ENCODE measurements around the gene ACTBL2.

DNA sequence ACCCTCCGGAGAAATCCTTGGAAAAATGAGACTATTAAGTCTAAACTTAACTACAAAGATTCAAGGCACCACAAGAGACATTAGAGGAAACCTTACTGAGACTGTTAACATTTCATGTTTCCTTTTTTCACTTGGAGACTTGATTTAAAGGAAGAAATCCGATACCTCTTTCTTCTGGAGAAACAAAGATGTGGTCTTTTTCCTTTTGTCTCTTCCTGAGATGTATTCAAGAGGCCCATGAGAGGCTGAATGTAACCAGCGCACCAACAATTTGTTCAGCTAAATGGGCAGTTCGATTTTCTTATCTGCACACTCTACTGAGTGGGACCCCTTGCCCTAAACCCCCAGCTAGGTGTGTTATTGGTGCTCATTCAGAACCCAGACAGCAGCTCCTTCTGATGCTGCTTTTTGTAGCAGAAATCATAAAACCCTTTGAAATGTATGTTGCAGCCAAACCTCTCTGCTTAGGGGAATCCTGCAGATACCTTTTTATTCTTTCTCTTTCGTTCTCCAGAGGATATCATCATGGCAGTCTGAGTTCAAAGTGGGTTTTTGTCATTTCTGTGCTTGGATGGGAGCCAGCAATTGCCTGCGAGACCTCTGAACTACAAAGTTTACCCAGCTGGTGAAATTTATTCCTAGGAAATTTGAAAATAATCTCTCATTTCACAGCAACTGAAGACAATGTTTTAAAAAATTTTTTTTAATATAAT, 41.9 kb upstream of the ACTBL2 start:
- TF ChIP-seq MXI1 (IDR thresholded peaks at IDR 0.05; ENCODE audit: low read depth, low read length) (no peak), TCF12 (IDR thresholded peaks at IDR 0.05) (no peak), POLR2AphosphoS5 (IDR thresholded peaks at IDR 0.05; ENCODE audit: low read depth, low read length) (no peak), ELF1 (IDR thresholded peaks at IDR 0.05) (no peak), YY1 (IDR thresholded peaks at IDR 0.05; ENCODE audit: low read depth) (no peak), CHD2 (IDR thresholded peaks at IDR 0.05; ENCODE audit: low read length, partially characterized antibody) (no peak), NRF1 (IDR thresholded peaks at IDR 0.05; ENCODE audit: low read depth, low read length) (no peak)
- TF ChIP-seq, protein P1, sequence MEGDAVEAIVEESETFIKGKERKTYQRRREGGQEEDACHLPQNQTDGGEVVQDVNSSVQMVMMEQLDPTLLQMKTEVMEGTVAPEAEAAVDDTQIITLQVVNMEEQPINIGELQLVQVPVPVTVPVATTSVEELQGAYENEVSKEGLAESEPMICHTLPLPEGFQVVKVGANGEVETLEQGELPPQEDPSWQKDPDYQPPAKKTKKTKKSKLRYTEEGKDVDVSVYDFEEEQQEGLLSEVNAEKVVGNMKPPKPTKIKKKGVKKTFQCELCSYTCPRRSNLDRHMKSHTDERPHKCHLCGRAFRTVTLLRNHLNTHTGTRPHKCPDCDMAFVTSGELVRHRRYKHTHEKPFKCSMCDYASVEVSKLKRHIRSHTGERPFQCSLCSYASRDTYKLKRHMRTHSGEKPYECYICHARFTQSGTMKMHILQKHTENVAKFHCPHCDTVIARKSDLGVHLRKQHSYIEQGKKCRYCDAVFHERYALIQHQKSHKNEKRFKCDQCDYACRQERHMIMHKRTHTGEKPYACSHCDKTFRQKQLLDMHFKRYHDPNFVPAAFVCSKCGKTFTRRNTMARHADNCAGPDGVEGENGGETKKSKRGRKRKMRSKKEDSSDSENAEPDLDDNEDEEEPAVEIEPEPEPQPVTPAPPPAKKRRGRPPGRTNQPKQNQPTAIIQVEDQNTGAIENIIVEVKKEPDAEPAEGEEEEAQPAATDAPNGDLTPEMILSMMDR (IDR thresholded peaks at IDR 0.05), result no peak
- TF ChIP-seq, protein P2, sequence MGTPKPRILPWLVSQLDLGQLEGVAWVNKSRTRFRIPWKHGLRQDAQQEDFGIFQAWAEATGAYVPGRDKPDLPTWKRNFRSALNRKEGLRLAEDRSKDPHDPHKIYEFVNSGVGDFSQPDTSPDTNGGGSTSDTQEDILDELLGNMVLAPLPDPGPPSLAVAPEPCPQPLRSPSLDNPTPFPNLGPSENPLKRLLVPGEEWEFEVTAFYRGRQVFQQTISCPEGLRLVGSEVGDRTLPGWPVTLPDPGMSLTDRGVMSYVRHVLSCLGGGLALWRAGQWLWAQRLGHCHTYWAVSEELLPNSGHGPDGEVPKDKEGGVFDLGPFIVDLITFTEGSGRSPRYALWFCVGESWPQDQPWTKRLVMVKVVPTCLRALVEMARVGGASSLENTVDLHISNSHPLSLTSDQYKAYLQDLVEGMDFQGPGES (IDR thresholded peaks at IDR 0.05; ENCODE audit: low read depth, low read length), result no peak
- TF ChIP-seq, protein P3, sequence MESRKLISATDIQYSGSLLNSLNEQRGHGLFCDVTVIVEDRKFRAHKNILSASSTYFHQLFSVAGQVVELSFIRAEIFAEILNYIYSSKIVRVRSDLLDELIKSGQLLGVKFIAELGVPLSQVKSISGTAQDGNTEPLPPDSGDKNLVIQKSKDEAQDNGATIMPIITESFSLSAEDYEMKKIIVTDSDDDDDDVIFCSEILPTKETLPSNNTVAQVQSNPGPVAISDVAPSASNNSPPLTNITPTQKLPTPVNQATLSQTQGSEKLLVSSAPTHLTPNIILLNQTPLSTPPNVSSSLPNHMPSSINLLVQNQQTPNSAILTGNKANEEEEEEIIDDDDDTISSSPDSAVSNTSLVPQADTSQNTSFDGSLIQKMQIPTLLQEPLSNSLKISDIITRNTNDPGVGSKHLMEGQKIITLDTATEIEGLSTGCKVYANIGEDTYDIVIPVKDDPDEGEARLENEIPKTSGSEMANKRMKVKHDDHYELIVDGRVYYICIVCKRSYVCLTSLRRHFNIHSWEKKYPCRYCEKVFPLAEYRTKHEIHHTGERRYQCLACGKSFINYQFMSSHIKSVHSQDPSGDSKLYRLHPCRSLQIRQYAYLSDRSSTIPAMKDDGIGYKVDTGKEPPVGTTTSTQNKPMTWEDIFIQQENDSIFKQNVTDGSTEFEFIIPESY (IDR thresholded peaks at IDR 0.05; ENCODE audit: borderline replicate concordance, low read depth), result no peak
- TF ChIP-seq, protein P4, sequence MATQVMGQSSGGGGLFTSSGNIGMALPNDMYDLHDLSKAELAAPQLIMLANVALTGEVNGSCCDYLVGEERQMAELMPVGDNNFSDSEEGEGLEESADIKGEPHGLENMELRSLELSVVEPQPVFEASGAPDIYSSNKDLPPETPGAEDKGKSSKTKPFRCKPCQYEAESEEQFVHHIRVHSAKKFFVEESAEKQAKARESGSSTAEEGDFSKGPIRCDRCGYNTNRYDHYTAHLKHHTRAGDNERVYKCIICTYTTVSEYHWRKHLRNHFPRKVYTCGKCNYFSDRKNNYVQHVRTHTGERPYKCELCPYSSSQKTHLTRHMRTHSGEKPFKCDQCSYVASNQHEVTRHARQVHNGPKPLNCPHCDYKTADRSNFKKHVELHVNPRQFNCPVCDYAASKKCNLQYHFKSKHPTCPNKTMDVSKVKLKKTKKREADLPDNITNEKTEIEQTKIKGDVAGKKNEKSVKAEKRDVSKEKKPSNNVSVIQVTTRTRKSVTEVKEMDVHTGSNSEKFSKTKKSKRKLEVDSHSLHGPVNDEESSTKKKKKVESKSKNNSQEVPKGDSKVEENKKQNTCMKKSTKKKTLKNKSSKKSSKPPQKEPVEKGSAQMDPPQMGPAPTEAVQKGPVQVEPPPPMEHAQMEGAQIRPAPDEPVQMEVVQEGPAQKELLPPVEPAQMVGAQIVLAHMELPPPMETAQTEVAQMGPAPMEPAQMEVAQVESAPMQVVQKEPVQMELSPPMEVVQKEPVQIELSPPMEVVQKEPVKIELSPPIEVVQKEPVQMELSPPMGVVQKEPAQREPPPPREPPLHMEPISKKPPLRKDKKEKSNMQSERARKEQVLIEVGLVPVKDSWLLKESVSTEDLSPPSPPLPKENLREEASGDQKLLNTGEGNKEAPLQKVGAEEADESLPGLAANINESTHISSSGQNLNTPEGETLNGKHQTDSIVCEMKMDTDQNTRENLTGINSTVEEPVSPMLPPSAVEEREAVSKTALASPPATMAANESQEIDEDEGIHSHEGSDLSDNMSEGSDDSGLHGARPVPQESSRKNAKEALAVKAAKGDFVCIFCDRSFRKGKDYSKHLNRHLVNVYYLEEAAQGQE (IDR thresholded peaks at IDR 0.05; ENCODE audit: low read depth, low read length), result no peak
